SK-N-MC (cell line): ENCODE results near the gene MBD2.

Experiments
- EZH2 ChIP-seq: fragments of 200-600 bp; sonication (generic); IDR thresholded peaks from one replicate; pipeline ENCODE4 v1.6.1; 2017; ENCODE audit warnings: antibody characterized with exemption
- FOXP2 ChIP-seq: optimal IDR thresholded peaks from 2 replicates; pipeline ENCODE3; 2011; ENCODE audit warnings: mild to moderate bottlenecking, moderate library complexity; ENCODE audit not compliant: insufficient read depth; ENCODE audit errors: extremely low read length, control extremely low read depth
- POLR2AphosphoS5 ChIP-seq: IDR thresholded peaks from 2 replicates; pipeline ENCODE4 v1.6.1; 2012; ENCODE audit warnings: mild to moderate bottlenecking, low read depth, low read length, borderline replicate concordance

GRCh38 chr18:54257015-54257414 lies 32.5 kb upstream of the MBD2 start:
- no peak for TF ChIP-seq EZH2
- no peak; the same call in 1 of the 2 replicates for TF ChIP-seq POLR2AphosphoS5
- no peak for TF ChIP-seq FOXP2
